Right lobe of liver (tissue), 4 donors: Measurements from ENCODE around the gene DDX54.

Experiments used
- CTCF ChIP-seq, 4 donors: fragments of 200-600 bp in 3 of 4; fragments of 450-650 bp in 1 of 4; IDR thresholded peaks; one replicate each; pipeline versions ENCODE4 v1.5.1 to v1.8.0; 2016 to 2022; ENCODE audit warnings: antibody characterized with exemption in 4 of 4, mild to moderate bottlenecking in 2 of 4
- POLR2A ChIP-seq: fragments of 450-650 bp; IDR thresholded peaks from one replicate; pipeline ENCODE4 v1.6.1; 2017; ENCODE audit warnings: antibody characterized with exemption, mild to moderate bottlenecking
- donor health status: DM: no; HTN: no; CAD: no.
- donor health status: DM: no; HTN: no; CAD: no.
- donor health status: DM: no; HTN: yes; CAD: no.

GRCh38 chr12:113208041-113208934 is 23.0 kb upstream of the DDX54 start:
- TF ChIP-seq POLR2A: no peak
- no peak for TF ChIP-seq CTCF (IDR thresholded peaks at IDR 0.05)
